Breast epithelium (tissue), 4 donors: ENCODE results near the gene BPNT1. TPM values are rescaled to one million over a fixed set of nuclear protein-coding genes. Genes with fewer than 3 reads are reported as not detected.
"Not testable (repeated sequence)": the region's sequence is repeated elsewhere in the genome, so short reads cannot be mapped to it uniquely, and the experiment has no call there.

Source experiments
- DNase-seq, 2 donors: peaks; one replicate each; pipeline ENCODE4 v3.0.0-alpha.2; 2019; ENCODE audit warnings: low spot score in 2 of 2
- H3K27ac ChIP-seq, 2 donors: fragments of 200-600 bp; sonication (generic) in 1 of 2; one replicate each; pipeline ENCODE4 v1.5.1; 2016 to 2019; ENCODE audit warnings: mild to moderate bottlenecking in 1 of 2
- H3K27me3 ChIP-seq, 2 donors: fragments of 200-600 bp; sonication (generic) in 1 of 2; one replicate each; pipeline versions ENCODE4 v1.5.1 to v1.6.0; 2017 to 2019; ENCODE audit warnings: control low read depth in 1 of 2, mild to moderate bottlenecking in 1 of 2
- H3K36me3 ChIP-seq: fragments of 200-600 bp; one replicate; pipeline ENCODE4 v1.5.1; 2019
- H3K4me1 ChIP-seq, 2 donors: fragments of 200-600 bp; sonication (generic); one replicate each; pipeline ENCODE4 v1.5.1; 2016 to 2019; ENCODE audit warnings: control low read depth in 1 of 2
- H3K4me3 ChIP-seq, 3 donors: fragments of 200-600 bp; sonication (generic); 1 replicate in 2 of 3; 2 replicates in 1 of 3; pipeline ENCODE4 v1.5.1; 2016 to 2019; ENCODE audit warnings: mild to moderate bottlenecking in 3 of 3, moderate library complexity in 2 of 3
- H3K9me3 ChIP-seq, 2 donors: fragments of 200-600 bp; sonication (generic) in 1 of 2; one replicate each; pipeline ENCODE4 v1.5.1; 2016 to 2019; ENCODE audit warnings: control low read depth in 1 of 2
- CTCF ChIP-seq, 3 donors: fragments of 450-650 bp; IDR thresholded peaks; one replicate each; pipeline ENCODE4 v1.5.1; 2016 to 2017; ENCODE audit warnings: antibody characterized with exemption in 3 of 3, mild to moderate bottlenecking in 3 of 3, moderate library complexity in 3 of 3
- POLR2A ChIP-seq: fragments of 450-650 bp; IDR thresholded peaks from one replicate; pipeline ENCODE4 v1.6.1; 2016; ENCODE audit warnings: antibody characterized with exemption, mild to moderate bottlenecking, moderate library complexity
- POLR2AphosphoS5 ChIP-seq, 3 donors: sonication (generic); formaldehyde crosslinking; IDR thresholded peaks; one replicate each; pipeline ENCODE4 v1.6.1; 2017; ENCODE audit warnings: antibody characterized with exemption in 3 of 3
- intact Hi-C: fragments of 100-400 bp; cut with DNase I; formaldehyde crosslinking; loops from one replicate; pipeline ENCODE4 v1.15.1; 2023; ENCODE audit warnings: low total_unique reads
- total RNA-seq, 3 donors: library from RNA; depleted of rRNA; stranded (reverse); fragments of >200 nt; gene quantifications; one replicate each; pipeline ENCODE4 v1.1.0, GENCODE V29; 2016

Gene BPNT1
- total RNA-seq, 3 donors from 2014 or later, result 14.6 to 34.1 (median 24.3) TPM

GRCh38 chr1:220094016-220094911, 4.7 kb upstream of the BPNT1 start, which contains the start of gene IARS2:
Gene IARS2 (plus strand): TSS chr1:220094132. CDS start chr1:220094217, 85 bp downstream.
- H3K4me3 ChIP-seq, result peak within 1 kb of the TSS; percentile 67 to 96 (median 83)
- no peaks in the 10 kb centered on the region for H3K27me3 ChIP-seq
- H3K4me1 ChIP-seq, result peaks cover 0 to 12% of the 10 kb centered on the region in 2 donors
- H3K9me3 ChIP-seq, result no peaks in the 10 kb centered on the region
- TF ChIP-seq POLR2AphosphoS5 (IDR thresholded peaks at IDR 0.05), result peak in 2 of 3 donors; percentile 38 to 49
- no peak for TF ChIP-seq CTCF (IDR thresholded peaks at IDR 0.05)
- H3K36me3 ChIP-seq, result no peaks in the 10 kb centered on the region
- peak within 1 kb of the TSS; percentile 70 to 88 for H3K27ac ChIP-seq
- intact Hi-C loops, result no loop called here
- DNase-seq, result peak; percentile 78 to 90

GRCh38 chr1:220093361-220094015, 3.9 kb upstream of the BPNT1 start:
- no peak for DNase-seq
- no peak for TF ChIP-seq POLR2AphosphoS5 (IDR thresholded peaks at IDR 0.05)
- TF ChIP-seq CTCF (IDR thresholded peaks at IDR 0.05), result no peak
- no peak for TF ChIP-seq POLR2A
- Histone ChIP-seq H3K4me3 (peak overlapping the region; percentile 67 to 96 (median 83)), H3K27me3 (no peaks in the 10 kb centered on the region), H3K36me3 (no peaks in the 10 kb centered on the region), H3K4me1 (peaks cover 0 to 12% of the 10 kb centered on the region in 2 donors), H3K9me3 (no peaks in the 10 kb centered on the region), H3K27ac (peak overlapping the region; percentile 70 to 88)
- intact Hi-C loops, result no loop called here

GRCh38 chr1:220092694-220093093, 3.1 kb upstream of the BPNT1 start:
- TF ChIP-seq CTCF (IDR thresholded peaks at IDR 0.05), result no peak
- TF ChIP-seq POLR2A, result no peak
- no peak for TF ChIP-seq POLR2AphosphoS5 (IDR thresholded peaks at IDR 0.05)
- no peaks in the 10 kb centered on the region for H3K9me3 ChIP-seq
- no peak for DNase-seq
- H3K36me3 ChIP-seq, result no peaks in the 10 kb centered on the region
- H3K4me1 ChIP-seq, result peaks cover 0 to 12% of the 10 kb centered on the region in 2 donors
- H3K27ac ChIP-seq, result no peak overlapping the region
- intact Hi-C loops, result no loop called here
- no peaks in the 10 kb centered on the region for H3K27me3 ChIP-seq
- H3K4me3 ChIP-seq, result no peak overlapping the region

DNA sequence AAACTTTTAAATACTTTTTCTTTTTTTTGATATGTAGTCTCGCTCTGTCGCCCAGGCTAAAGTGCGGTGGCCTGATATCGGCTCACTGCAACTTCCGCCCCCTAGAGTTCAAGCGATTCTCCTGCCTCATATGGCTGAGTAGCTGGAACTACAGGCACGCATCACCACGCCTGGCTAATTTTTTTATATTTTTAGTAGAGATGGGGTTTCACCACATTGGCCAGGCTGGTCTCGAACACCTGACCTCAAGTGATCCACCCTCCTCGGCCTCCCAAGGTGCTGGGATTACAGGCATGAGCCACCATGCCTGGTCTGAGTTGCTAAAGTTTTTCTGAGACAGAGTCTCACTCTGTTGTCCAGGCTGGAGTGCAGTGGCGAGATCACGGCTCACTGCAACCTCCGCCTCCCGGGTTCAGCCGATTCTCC, 3.3 kb downstream of the BPNT1 start:
- DNase-seq, H3K27me3 ChIP-seq, H3K27ac ChIP-seq, H3K4me1 ChIP-seq, H3K36me3 ChIP-seq, intact Hi-C loops, H3K4me3 ChIP-seq, H3K9me3 ChIP-seq: not testable (repeated sequence)

GRCh38 chr1:220084460-220084859, 5.1 kb downstream of the BPNT1 start:
- Histone ChIP-seq H3K27me3 (no peaks in the 10 kb centered on the region), H3K4me3 (no peak overlapping the region), H3K27ac (no peak overlapping the region), H3K36me3 (no peaks in the 10 kb centered on the region), H3K4me1 (no peaks in the 10 kb centered on the region), H3K9me3 (no peaks in the 10 kb centered on the region)
- no peak for DNase-seq
- intact Hi-C loops, result no loop called here
- TF ChIP-seq POLR2A, result no peak
- no peak for TF ChIP-seq CTCF (IDR thresholded peaks at IDR 0.05)
- no peak for TF ChIP-seq POLR2AphosphoS5 (IDR thresholded peaks at IDR 0.05)
